ENCODE data around the gene PRKD1.

- TF ChIP-seq POLR2AphosphoS5 (IDR thresholded peaks at IDR 0.05; ENCODE audit: low read length), result no peak
- TF ChIP-seq EP300 (IDR thresholded peaks at IDR 0.05; ENCODE audit: borderline replicate concordance in 1 of 2, control insufficient read depth in 1 of 2, low read depth in 2 of 2, low read length in 2 of 2), result no peak
- TF ChIP-seq RCOR1 (conservative IDR thresholded peaks at IDR 0.05; ENCODE audit: low read depth, low read length), result no peak
- no peak for TF ChIP-seq NFIC (IDR thresholded peaks at IDR 0.05; ENCODE audit: low read depth, low read length)
- no peak for TF ChIP-seq ETV6 (conservative IDR thresholded peaks at IDR 0.05 in 1 of 2, IDR thresholded peaks at IDR 0.05 in 1 of 2; ENCODE audit: borderline replicate concordance in 1 of 2, low read depth in 1 of 2)
- TF ChIP-seq SMC3 (IDR thresholded peaks at IDR 0.05; ENCODE audit: borderline replicate concordance, low read length), result no peak
- no peak for TF ChIP-seq TBL1XR1 (IDR thresholded peaks at IDR 0.05; ENCODE audit: low read depth, low read length)
- TF ChIP-seq JUNB (IDR thresholded peaks at IDR 0.05), result no peak
Measured at GRCh38 chr14:29918981-29919380, 8.7 kb downstream of the PRKD1 start.
